Activated T-helper 1 cell treated with Interleukin-2 at 50 U/mL for 16 hours (primary cell): ENCODE measurements around the gene KRT16.
"Not testable (repeated sequence)": the region's sequence is repeated elsewhere in the genome, so short reads cannot be mapped to it uniquely, and the experiment has no call there.

ENCODE experiments used
- DNase-seq: peaks from one replicate; pipeline ENCODE4 v3.0.0-alpha.2; 2020; ENCODE audit warnings: low read depth

The KRT16 gene

GRCh38 chr17:41628073-41628370 is 15.5 kb upstream of the KRT16 start:
- not testable (repeated sequence) for DNase-seq

DNA sequence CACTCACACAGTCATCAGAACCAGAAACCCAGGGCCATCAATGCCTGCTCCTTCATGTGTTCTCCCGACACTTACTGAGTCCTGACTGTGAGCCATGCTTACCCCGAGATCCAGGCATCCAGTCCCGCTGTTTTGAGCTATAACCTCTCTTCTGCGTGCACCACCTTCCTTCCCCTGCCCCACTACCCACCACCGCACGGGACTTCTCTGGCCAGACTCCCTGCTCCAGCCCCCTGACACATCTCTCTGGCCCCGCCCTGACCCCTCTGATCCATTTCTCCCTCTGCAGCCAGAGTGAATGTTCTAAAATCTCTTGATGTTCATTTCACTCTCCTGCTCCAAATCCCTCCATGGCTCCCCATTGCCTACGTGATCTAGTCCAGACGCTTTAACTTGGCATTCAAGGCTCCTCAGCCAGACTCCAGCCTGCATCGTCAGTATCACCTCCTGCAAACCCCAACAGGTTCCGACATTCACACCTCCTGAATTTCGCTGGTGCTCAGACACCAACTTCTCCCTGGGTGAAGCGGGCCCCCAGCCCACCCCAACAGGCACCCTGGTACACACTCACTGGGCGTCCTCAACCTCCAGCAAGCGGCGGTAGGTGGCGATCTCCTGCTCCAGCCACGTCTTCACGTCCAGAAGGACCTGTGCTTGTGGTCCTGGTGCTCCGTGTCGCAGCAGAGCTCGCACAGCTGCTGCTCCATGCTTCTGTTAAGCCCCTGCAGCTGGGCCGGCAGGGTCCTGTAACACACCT is 14.9 kb upstream of the KRT16 start:
- no peak for DNase-seq

DNA sequence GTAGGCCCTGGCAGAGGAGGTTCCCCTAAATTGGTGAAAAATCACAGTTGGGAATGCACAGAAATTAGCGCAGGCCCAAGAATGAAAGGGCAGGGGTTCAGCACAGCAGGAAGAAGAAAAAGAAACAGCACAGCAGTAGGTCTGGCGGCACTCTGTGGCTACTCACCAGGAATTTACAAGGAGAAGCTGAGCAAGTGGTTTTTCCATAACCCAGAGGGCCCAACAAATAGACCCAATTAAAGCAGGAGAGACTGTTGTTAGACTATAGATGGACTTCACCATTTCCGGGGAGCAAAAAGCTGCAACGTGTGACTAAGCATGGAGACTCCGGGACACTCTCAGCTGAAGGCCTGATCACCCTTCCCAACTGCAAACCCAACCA is 14.3 kb upstream of the KRT16 start:
- DNase-seq, result not testable (repeated sequence)

DNA sequence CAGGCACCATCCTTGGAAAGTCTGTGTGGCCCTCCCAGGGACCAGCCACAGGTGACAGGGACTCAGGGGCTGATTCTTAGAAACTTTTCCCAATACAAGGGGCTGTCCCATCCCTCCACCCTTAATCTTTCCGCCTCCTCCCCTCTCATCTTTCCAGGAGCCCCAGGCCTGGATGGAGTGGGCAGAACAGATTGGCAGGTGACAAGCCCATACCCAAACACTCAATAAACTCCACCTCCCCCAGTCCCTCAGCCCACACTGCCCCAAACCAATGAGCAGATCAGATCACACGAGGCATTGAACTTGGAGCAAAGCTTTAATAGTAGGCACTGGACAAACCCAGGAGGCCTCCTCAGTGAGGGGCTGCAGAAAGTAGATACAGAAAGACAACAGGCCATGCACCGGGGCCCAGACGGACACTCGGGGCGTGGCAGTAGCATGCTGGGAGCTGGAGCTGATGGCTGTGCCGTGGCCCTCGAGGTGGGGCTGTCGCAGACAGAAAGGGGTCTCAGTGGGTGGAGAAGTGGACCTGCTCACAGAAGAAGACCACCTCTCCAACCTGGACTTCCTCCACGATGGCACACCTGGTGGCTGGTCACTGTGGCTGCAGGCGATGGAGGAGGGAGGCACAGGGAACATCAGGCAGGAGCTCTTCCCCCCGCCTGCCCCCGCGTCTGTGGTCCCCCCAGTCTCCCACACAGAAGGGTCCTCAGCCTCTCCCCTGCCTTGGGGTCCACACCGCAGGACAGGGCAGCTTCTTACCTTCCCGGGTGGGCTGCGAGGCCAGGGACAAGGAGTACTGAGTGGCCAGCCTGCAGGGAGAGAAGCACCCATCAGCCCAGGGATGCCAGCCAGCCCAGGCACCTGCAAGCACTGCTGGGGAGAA is 13.7 kb upstream of the KRT16 start:
- not testable (repeated sequence) for DNase-seq

- no peak for DNase-seq
These were observed 13.0 kb upstream of the KRT16 start for GRCh38 chr17:41625602-41626001.

DNA sequence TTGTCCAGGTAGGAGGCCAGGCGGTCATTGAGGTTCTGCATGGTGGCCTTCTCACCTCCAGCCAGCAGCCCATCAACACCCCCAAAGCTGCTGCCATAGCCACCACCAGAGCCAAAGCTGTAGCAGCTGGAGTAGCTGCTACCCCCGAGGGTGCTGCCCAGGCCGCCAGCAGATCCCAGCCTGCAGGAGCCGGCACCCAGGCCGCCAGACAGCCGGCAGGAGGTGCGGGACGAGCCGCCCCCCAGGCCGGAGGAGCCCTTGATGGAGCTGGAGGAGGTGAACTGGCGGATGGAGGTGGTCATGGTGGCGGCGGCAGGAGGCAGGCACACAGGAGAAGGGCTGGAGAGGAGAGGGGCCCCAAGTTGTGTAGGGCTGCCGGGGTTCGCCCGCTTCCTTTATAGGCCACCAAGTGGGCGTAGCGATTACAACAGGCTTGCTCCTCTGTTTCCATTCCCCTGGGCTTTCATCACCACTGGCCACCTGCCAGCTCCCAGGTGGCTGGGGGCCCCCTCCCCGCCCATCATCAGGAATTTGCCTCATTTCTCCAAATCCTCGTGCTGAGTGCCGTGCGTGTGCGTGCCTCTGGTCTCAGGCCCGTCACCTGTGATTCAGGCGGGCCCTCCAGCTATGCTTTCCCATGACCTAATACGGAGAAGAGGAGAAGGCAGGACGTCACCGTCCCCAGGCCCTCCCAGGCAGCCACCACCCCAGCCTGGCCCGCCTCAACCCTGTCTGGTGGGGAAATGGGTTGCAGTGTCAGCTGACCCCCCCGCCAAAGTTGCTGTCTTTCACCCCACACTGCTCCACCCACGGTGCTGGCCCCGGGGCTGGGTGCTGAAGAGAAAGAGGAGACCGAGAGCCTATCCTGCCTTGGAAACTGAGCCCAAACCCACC is 11.9 kb upstream of the KRT16 start, which contains the start of gene KRT17:
KRT17 (minus strand) TSS at position 368 of the 894 bp plus-strand sequence; CDS start at position 302, 66 bp downstream.
- no peak for DNase-seq

DNA sequence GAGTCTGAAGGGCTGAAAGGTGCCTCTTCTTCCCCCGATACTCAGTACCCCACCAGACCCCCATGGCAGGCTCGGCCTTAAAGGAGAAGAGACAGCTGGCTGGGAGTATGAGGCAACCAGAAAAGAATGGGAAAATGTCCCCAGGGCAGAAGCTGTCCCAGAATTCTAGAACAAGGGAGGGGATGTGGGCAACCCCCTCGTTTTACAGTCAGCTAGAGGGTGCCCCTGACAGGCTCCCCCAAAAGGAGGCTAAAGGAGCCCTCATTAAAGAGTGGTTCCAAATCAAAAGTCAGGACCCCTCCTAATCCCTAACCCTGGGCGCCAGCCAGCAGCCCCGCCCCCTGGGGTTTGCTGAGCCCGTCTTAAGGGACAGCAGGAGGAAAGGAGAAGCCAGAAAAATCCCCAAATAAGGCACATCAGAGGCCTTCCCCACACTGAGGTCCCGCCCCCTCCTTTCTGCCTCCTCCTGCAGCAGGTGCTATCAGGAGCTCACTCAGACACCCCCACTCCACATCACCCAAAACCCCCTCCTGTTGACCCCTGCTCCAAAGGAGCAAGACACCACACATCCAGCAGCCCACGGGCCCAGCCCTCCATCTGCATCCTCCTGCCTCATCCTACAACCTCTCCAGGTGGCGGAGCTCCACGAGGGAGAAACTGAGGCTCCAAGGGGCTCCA is 10.8 kb upstream of the KRT16 start:
- DNase-seq, result not testable (repeated sequence)

GRCh38 chr17:41622340-41623183 is 10.0 kb upstream of the KRT16 start:
- DNase-seq, result not testable (repeated sequence)

DNA sequence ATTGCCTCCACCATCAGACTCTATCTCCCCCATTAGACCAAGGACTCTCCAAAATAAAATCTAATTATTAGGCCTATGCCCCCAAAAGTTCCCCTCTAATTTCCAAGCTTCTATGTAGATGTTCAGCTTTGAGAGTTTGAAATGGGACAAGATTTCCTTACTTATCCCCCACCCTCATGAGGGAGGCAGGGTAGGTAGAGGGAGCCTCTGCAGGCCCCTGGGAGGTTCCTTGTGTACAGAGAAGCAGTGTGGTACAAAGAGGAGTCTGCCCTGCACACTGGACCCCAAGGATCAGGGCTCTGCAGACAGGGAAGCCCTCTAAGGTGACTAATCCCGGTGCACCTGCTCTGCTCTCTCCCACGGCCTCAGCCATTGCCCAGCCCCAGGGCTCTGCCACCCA is 9.3 kb upstream of the KRT16 start:
- no peak for DNase-seq

DNA sequence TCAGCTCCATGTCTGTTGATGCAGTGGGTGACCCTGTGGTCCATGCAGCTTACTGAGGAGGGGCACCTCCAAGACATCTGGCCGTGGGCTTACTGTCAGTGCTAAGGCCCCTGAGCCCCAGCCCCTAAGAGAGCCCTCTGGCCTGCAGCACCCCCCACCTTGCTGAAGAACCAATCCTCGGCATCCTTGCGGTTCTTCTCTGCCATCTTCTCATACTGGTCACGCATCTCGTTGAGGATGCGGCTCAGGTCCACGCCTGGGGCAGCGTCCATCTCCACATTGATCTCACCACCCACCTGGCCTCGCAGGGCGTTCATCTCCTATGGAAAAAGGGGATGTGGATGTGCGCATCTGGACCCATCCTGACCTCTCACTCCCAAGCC is 8.9 kb upstream of the KRT16 start:
- not testable (repeated sequence) for DNase-seq

- no peak for DNase-seq
These were observed 8.2 kb upstream of the KRT16 start for GRCh38 chr17:41620583-41621434.

GRCh38 chr17:41619927-41620582 is 7.5 kb upstream of the KRT16 start:
- DNase-seq, result not testable (repeated sequence)

DNA sequence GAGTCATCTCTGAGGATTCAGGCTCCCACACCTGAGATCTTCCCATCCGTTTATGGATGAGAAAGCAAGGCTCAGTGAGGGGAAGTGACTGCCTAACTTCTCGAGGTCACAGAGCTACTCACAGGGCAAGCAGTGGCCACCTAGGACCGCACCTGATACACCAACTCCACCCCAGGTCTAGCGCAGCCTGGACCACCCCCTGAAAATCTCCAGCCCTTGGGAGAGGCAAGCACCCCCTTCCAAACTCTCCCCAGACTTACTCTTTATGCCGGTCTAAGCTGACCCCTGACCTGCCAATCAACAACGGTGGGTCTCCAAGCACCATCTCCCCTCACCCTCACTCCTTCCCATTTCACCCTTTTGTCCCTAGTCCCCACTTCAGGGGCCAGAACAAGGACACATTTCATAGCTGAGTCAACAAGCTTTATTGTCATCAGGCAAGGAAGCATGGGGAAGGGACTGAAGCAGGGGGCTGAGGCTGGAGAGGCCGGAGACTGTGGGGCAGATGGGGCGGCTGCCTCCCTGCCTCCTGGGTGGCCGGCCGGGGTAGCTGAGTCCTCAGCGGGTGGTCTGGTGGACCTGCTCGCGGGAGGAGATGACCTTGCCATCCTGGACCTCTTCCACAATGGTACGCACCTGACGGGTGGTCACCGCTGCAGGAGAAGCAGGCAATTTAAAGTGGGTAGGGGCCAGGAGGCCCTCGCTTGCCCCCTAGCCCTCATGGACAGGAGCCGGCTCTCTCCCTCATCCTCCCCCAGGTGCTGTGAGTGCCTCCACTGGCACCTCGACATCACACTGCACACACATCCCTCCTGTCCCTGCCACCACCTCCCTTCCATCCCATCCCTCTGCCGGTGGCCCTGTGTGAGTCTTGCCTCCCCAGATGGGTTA is 6.7 kb upstream of the KRT16 start:
- no peak for DNase-seq

GRCh38 chr17:41618341-41619035 is 5.9 kb upstream of the KRT16 start:
- no peak for DNase-seq

GRCh38 chr17:41617698-41618097 is 5.1 kb upstream of the KRT16 start:
- DNase-seq, result no peak

DNA sequence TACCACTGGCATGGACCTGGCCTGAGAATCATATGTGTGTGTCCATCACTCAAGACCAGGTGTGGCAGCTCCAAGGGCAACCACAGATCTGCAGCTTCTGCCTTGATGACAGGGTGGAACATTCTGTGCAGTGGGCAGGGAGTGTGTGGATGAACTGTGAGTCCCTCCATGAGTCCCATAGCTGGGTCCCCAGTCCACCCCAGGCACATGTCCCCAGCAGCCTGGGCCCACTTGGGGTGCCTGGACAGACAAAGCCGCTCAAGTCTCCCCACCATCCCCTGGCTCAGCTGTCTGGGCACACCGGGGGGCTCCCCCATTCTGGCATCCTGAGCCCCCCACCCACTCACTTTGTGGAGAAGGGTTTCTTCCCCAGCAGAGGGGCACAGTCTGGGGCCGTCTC is 4.6 kb upstream of the KRT16 start:
- no peak for DNase-seq

DNA sequence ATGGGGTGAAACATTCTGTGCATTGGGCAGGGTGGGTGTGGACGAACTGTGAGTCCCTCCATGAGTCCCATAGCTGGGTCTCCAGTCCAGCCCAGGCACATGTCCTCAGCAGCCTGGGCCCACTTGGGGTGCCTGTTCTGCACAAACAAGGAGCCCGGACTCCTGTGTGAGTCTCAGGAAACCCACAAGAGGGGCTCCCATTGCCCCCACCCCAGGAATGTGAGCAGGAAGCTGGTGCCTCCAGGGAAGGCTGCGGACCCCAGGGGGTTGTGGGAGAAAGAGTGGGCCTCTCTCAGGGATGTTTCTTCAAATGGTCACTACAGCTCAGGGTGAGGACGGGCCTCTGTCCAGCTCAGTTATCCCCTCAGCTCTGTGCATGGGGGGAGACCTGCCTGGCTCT is 3.9 kb upstream of the KRT16 start:
- DNase-seq, result not testable (repeated sequence)

DNA sequence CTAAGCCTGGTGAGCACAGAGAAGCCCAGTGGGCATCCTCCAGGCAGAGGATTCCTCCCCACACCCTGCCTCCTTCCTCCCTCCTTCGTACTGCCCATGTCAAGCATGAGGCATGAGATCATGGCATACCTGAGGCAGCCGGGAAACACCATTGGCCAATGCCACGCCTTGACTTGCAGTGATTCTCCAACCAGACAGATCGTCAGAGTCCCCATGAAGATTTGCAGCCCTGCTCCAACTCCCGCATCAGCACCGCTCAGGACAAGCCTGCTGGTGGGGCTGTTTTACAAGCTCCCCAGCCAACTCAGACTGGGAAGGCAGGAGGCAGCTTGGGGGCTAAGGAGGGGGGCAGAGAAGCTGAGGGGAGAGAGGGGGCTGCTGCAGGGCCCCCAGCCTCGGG is 2.9 kb upstream of the KRT16 start:
- no peak for DNase-seq
